Uterus (tissue), 2 donors: Measurements from ENCODE around the gene TTLL9.

ENCODE experiments used
- POLR2A ChIP-seq, 2 donors: fragments of 450-650 bp; IDR thresholded peaks; one replicate each; pipeline ENCODE4 v1.6.1; 2016; ENCODE audit warnings: antibody characterized with exemption in 2 of 2, mild to moderate bottlenecking in 1 of 2, moderate library complexity in 1 of 2
- TF ChIP-seq, protein P1 (sequence below), 4 experiments: fragments of 200-600 bp in 2 of 4; fragments of 450-650 bp in 2 of 4; sonication (generic) in 2 of 4; IDR thresholded peaks; one replicate each; pipeline ENCODE4 v1.5.1; 2016 to 2019; ENCODE audit warnings: antibody characterized with exemption in 4 of 4, mild to moderate bottlenecking in 2 of 4, moderate library complexity in 1 of 4

DNA sequence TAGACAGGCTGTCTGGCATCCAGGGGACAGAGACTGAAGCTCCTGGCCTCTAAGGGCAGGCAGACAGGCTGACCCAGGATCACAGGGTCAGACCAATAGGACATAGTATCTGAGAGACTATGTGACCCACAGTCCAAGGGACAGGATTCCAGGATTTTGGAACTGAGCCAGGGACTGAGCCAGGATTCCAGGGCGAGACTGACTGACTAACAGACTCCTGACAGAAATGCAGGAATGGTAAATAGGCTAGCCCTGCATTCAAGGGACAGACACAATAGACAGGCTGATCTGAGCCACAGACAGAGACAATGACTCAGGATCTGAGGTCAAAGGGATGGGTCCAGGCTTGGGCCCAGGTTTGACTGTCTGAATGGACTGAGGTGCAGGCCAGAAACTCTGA, 117.3 kb downstream of the TTLL9 start:
- TF ChIP-seq, protein P1, sequence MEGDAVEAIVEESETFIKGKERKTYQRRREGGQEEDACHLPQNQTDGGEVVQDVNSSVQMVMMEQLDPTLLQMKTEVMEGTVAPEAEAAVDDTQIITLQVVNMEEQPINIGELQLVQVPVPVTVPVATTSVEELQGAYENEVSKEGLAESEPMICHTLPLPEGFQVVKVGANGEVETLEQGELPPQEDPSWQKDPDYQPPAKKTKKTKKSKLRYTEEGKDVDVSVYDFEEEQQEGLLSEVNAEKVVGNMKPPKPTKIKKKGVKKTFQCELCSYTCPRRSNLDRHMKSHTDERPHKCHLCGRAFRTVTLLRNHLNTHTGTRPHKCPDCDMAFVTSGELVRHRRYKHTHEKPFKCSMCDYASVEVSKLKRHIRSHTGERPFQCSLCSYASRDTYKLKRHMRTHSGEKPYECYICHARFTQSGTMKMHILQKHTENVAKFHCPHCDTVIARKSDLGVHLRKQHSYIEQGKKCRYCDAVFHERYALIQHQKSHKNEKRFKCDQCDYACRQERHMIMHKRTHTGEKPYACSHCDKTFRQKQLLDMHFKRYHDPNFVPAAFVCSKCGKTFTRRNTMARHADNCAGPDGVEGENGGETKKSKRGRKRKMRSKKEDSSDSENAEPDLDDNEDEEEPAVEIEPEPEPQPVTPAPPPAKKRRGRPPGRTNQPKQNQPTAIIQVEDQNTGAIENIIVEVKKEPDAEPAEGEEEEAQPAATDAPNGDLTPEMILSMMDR (IDR thresholded peaks at IDR 0.05), result no peak
- TF ChIP-seq POLR2A (IDR thresholded peaks at IDR 0.05), result no peak
